Endothelial cell of umbilical vein (primary cell): Measurements from ENCODE around the gene IQCN. TPM values are rescaled to one million over a fixed set of nuclear protein-coding genes. Genes with fewer than 3 reads are reported as not detected.
A peak's percentile ranks its signal among the peaks of the same experiment; 100 is the strongest.

Experiments
- BruUV-seq: library from RNA; stranded (reverse); fragments of 400-500 nt; replicated peaks from 2 replicates; lab custom pipeline; 2021; lab: Mats Ljungman, UMichigan
- CTCF ChIA-PET: fragments of 300-600, 350-600 bp; sonication (Branson Sonifier 250); formaldehyde crosslinking; loops from one replicate; lab custom pipeline; 2021; ENCODE audit warnings: antibody characterized with exemption, inconsistent platforms; lab: Charles Lee
- POLR2A ChIA-PET: fragments of 300-600, 350-600 bp; sonication (Branson Sonifier 250); formaldehyde crosslinking; loops from one replicate; lab custom pipeline; 2021; ENCODE audit warnings: antibody characterized with exemption, inconsistent platforms; lab: Charles Lee
- DNase-seq: peaks from one replicate; pipeline ENCODE4 v3.0.0-alpha.2; 2011; ENCODE audit warnings: low read depth, low spot score
- FAIRE-seq: peaks from 2 replicates; lab custom pipeline; 2011; peaks lifted over from hg19 to GRCh38; lab: Jason Lieb, UNC
- H2AFZ ChIP-seq: 2 replicates; pipeline ENCODE4 v1.6.0; 2012; ENCODE audit warnings: low read depth, low read length, control low read depth, inconsistent platforms
- H3K27ac ChIP-seq: 2 replicates; pipeline ENCODE4 v1.5.1; 2011; ENCODE audit warnings: low read depth, mild to moderate bottlenecking, control low read depth, low read length, moderate library complexity; ENCODE audit not compliant: insufficient read depth
- H3K27me3 ChIP-seq, 2 experiments: 2 replicates each; pipeline versions ENCODE4 v1.6.0 to v1.6.1; 2011; ENCODE audit warnings: low read length in 2 of 2, mixed read lengths in 1 of 2; ENCODE audit not compliant: control insufficient read depth in 2 of 2, insufficient read depth in 2 of 2
- H3K36me3 ChIP-seq, 2 experiments: 2 replicates in 1 of 2; 3 replicates in 1 of 2; pipeline ENCODE4 v1.5.1; 2011; ENCODE audit warnings: low read length in 2 of 2, mild to moderate bottlenecking in 1 of 2, moderate library complexity in 1 of 2; ENCODE audit not compliant: control insufficient read depth in 2 of 2, insufficient read depth in 2 of 2; ENCODE audit errors: extremely low read depth in 1 of 2
- H3K4me1 ChIP-seq: 3 replicates; pipeline ENCODE4 v1.5.1; 2011; ENCODE audit warnings: mild to moderate bottlenecking, low read length; ENCODE audit not compliant: control insufficient read depth, insufficient read depth; ENCODE audit errors: extremely low read depth
- H3K4me2 ChIP-seq: 2 replicates; pipeline ENCODE4 v1.6.1; 2011; ENCODE audit warnings: low read length, control low read depth, mixed read lengths; ENCODE audit not compliant: insufficient read depth
- H3K4me3 ChIP-seq, 3 experiments: fragments of 200-600 bp in 1 of 3; sonication (generic), shearing (Covaris generic) in 1 of 3; replicated peaks in 1 of 3; 2 replicates each; pipeline ENCODE4 v1.5.1; 2011 to 2016; ENCODE audit warnings: control low read depth in 3 of 3, low read length in 3 of 3, mild to moderate bottlenecking in 2 of 3, inconsistent platforms in 1 of 3, low read depth in 1 of 3, moderate library complexity in 1 of 3; ENCODE audit not compliant: insufficient read depth in 1 of 3
- H3K79me2 ChIP-seq: 2 replicates; pipeline ENCODE4 v1.6.0; 2012; ENCODE audit warnings: low read length, inconsistent platforms; ENCODE audit not compliant: control insufficient read depth, insufficient read depth
- H3K9ac ChIP-seq: replicated peaks from 2 replicates; pipeline ENCODE3; 2011; ENCODE audit warnings: low read length, control low read depth; ENCODE audit not compliant: insufficient read depth; ENCODE audit errors: extremely low read depth
- H3K9me1 ChIP-seq: replicated peaks from 3 replicates; pipeline ENCODE4 v1.6.0; 2011; ENCODE audit warnings: mild to moderate bottlenecking, low read length; ENCODE audit not compliant: control insufficient read depth, insufficient read depth; ENCODE audit errors: extremely low read depth
- H3K9me3 ChIP-seq: replicated peaks from 2 replicates; pipeline ENCODE4 v1.5.1; 2012; ENCODE audit warnings: low read length, inconsistent platforms; ENCODE audit not compliant: control insufficient read depth, insufficient read depth
- H4K20me1 ChIP-seq: replicated peaks from 2 replicates; pipeline ENCODE3; 2011; ENCODE audit warnings: mild to moderate bottlenecking, low read length; ENCODE audit not compliant: control insufficient read depth, insufficient read depth; ENCODE audit errors: extremely low read depth
- EZH2 ChIP-seq: IDR thresholded peaks from 2 replicates; pipeline ENCODE4 v1.6.1; 2012; ENCODE audit warnings: borderline replicate concordance, low read depth, mild to moderate bottlenecking, moderate library complexity, low read length, inconsistent platforms; ENCODE audit not compliant: severe bottlenecking
- FOS ChIP-seq: IDR thresholded peaks from 2 replicates; pipeline ENCODE4 v1.6.1; 2011; ENCODE audit warnings: mild to moderate bottlenecking, low read length, moderate library complexity, borderline replicate concordance; ENCODE audit not compliant: insufficient read depth
- GATA2 ChIP-seq: IDR thresholded peaks from 2 replicates; pipeline ENCODE4 v1.7.0; 2011; ENCODE audit warnings: low read depth, mild to moderate bottlenecking, moderate library complexity, mixed read lengths, low read length; ENCODE audit not compliant: insufficient read length, insufficient read depth
- JUN ChIP-seq: IDR thresholded peaks from 2 replicates; pipeline ENCODE4 v1.6.1; 2011; ENCODE audit warnings: borderline replicate concordance, low read depth; ENCODE audit not compliant: insufficient read length, insufficient read depth
- MYC ChIP-seq: IDR thresholded peaks from one replicate; pipeline ENCODE4 v1.6.1; 2011; ENCODE audit warnings: mild to moderate bottlenecking, low read depth, low read length
- POLR2A ChIP-seq: IDR thresholded peaks from 2 replicates; pipeline ENCODE4 v1.6.1; 2012; ENCODE audit warnings: low read depth, mild to moderate bottlenecking, control low read depth, low read length
- POLR2AphosphoS5 ChIP-seq: IDR thresholded peaks from 2 replicates; pipeline ENCODE4 v1.6.1; 2012; ENCODE audit warnings: low read depth, mild to moderate bottlenecking, control low read depth, low read length, moderate library complexity; ENCODE audit not compliant: insufficient read depth
- dilution Hi-C: fragments of 300-500 bp; cut with MboI; formaldehyde crosslinking; loops from one replicate; pipeline ENCODE4 v1.15.0; 2019; ENCODE audit warnings: low sequenced_read_pairs; ENCODE audit not compliant: extremely low pct_ligation_motif_present
- intact Hi-C: fragments of 100-400 bp; cut with micrococcal nuclease; formaldehyde crosslinking; loops from one replicate; pipeline ENCODE4 v1.10.0; 2022
- polyA plus RNA-seq, 4 experiments: library from polyadenylated mRNA; depleted of rRNA in 3 of 4; stranded (reverse) in 3 of 4; unstranded in 1 of 4; fragments of >200 nt; gene quantifications; 2 replicates each; pipeline versions ENCODE4 v1.2.1 to v1.2.3, GENCODE V29; 2011 to 2012; ENCODE audit warnings: missing spikeins in 1 of 4
- total RNA-seq: library from RNA; stranded (reverse); gene quantifications from 2 replicates; pipeline ENCODE4 v1.2.3, GENCODE V29; 2021
- TF ChIP-seq, protein P1 (sequence below), 2 donors: IDR thresholded peaks; 1 replicate in 1 of 2; 2 replicates in 1 of 2; pipeline ENCODE4 v1.5.1; 2011; ENCODE audit warnings: low read length in 2 of 2, mild to moderate bottlenecking in 2 of 2, moderate library complexity in 2 of 2, control low read depth in 1 of 2, inconsistent platforms in 1 of 2, low read depth in 1 of 2; ENCODE audit not compliant: insufficient read depth in 1 of 2; ENCODE audit errors: extremely low read depth in 1 of 2
- TF ChIP-seq, protein P2 (sequence below): IDR thresholded peaks from 2 replicates; pipeline ENCODE4 v1.6.1; 2011; ENCODE audit not compliant: insufficient read depth, insufficient read length

The IQCN gene
- total and polyA plus RNA-seq, 2 donors (not counting 3 experiments of a cell fraction or from before 2014, with no cell fraction given): 1.5 to 3.0 TPM

DNA sequence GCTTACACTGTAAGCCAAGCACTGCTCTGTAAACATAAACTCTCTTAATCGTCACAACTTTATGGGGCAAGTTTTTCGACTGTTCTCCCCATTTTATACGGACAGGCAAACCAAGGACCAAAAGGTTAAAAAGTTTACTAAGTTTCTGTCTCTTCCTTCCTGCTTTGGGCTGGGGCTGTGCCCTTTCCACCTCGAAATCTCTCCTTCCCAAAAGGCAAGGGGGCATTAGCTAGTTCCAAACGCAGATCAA, 4.9 kb upstream of the IQCN start:
- Histone ChIP-seq H3K9me1 (no peaks in the 10 kb centered on the region), H3K9ac (peak overlapping the region; percentile 95), H3K27ac (no peak overlapping the region), H3K9me3 (no peaks in the 10 kb centered on the region), H3K4me1 (peaks cover 32% of the 10 kb centered on the region), H3K27me3 (no peaks in the 10 kb centered on the region), H3K4me3 (peak overlapping the region; percentile 17 to 92 (median 72)), H2AFZ (no peak overlapping the region), H3K4me2 (peak overlapping the region; percentile 81), H4K20me1 (peaks cover 5% of the 10 kb centered on the region), H3K36me3 (peaks cover 0 to 2% of the 10 kb centered on the region in 2 experiments), H3K79me2 (peaks cover 31% of the 10 kb centered on the region)
- ChIA-PET CTCF (interaction anchor here (0.6 to 6.2 kb wide), 45 partner anchors 10 to 248 kb away, joined by 3 to 401 read pairs (median 8); partner anchors contain the start of genes GDF15, LSM4, MPV17L2 and PGPEP1), POLR2A (interaction anchor here (0.7 to 5.0 kb wide), 16 partner anchors 9 to 859 kb away, joined by 3 to 113 read pairs (median 13); partner anchors contain the start of genes GDF15, LSM4, MVB12A and SSBP4)
- FAIRE-seq (no peak), DNase-seq (no peak)
- BruUV-seq: no TSS peak
- no peak for TF ChIP-seq GATA2
- TF ChIP-seq, protein P1, sequence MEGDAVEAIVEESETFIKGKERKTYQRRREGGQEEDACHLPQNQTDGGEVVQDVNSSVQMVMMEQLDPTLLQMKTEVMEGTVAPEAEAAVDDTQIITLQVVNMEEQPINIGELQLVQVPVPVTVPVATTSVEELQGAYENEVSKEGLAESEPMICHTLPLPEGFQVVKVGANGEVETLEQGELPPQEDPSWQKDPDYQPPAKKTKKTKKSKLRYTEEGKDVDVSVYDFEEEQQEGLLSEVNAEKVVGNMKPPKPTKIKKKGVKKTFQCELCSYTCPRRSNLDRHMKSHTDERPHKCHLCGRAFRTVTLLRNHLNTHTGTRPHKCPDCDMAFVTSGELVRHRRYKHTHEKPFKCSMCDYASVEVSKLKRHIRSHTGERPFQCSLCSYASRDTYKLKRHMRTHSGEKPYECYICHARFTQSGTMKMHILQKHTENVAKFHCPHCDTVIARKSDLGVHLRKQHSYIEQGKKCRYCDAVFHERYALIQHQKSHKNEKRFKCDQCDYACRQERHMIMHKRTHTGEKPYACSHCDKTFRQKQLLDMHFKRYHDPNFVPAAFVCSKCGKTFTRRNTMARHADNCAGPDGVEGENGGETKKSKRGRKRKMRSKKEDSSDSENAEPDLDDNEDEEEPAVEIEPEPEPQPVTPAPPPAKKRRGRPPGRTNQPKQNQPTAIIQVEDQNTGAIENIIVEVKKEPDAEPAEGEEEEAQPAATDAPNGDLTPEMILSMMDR (IDR thresholded peaks at IDR 0.05; ENCODE audit: extremely low read depth in 1 of 2, insufficient read depth in 1 of 2, low read depth in 1 of 2, low read length in 2 of 2): no peak
- TF ChIP-seq, protein P2, sequence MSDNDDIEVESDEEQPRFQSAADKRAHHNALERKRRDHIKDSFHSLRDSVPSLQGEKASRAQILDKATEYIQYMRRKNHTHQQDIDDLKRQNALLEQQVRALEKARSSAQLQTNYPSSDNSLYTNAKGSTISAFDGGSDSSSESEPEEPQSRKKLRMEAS: no peak
- TF ChIP-seq MYC: no peak
- no peak for TF ChIP-seq JUN
- TF ChIP-seq FOS: no peak
- TF ChIP-seq POLR2A: no peak
- TF ChIP-seq POLR2AphosphoS5: no peak
- no peak for TF ChIP-seq EZH2
- dilution Hi-C loops: no loop called here
- intact Hi-C loops: loop anchor here (1.0 to 5.0 kb wide), 4 partner anchors 44 to 138 kb away; partner anchors contain the start of genes LSM4 and PGPEP1
